ENCODE measurements around the gene DGKD. TPM values are rescaled to one million over a fixed set of nuclear protein-coding genes. Genes with fewer than 3 reads are reported as not detected.
A peak's percentile ranks its signal among the peaks of the same experiment; 100 is the strongest.

DGKD gene
- total RNA-seq, 1 experiment from 2014 or later: 52.0 TPM

- Histone ChIP-seq H3K4me2 (ENCODE audit: low read length) (no peak overlapping the region), H3K36me3 (ENCODE audit: control insufficient read depth in 1 of 2, insufficient read depth in 2 of 2, low read length in 2 of 2) (peaks cover 0 to 4% of the 10 kb centered on the region in 2 experiments; a peak in 2 of 4 replicates), H2AFZ (ENCODE audit: low read depth, low read length, poor library complexity, severe bottlenecking) (no peak overlapping the region), H3K4me3 (replicated peaks in 1 of 2; ENCODE audit: low read depth in 1 of 2, low read length in 2 of 2) (no peak overlapping the region), H3K4me1 (ENCODE audit: control insufficient read depth in 1 of 2, insufficient read depth in 2 of 2, low read length in 2 of 2) (no peaks in the 10 kb centered on the region), H3K27ac (ENCODE audit: low read depth, low read length) (no peak overlapping the region), H4K20me1 (ENCODE audit: insufficient read depth) (no peaks in the 10 kb centered on the region), H3K9me3 (ENCODE audit: control insufficient read depth in 1 of 2, insufficient read depth in 1 of 2, low read depth in 1 of 2, low read length in 2 of 2) (no peaks in the 10 kb centered on the region), H3K27me3 (ENCODE audit: insufficient read depth, low read length) (no peaks in the 10 kb centered on the region), H3K9ac (ENCODE audit: low read length) (no peak overlapping the region), H3K79me2 (ENCODE audit: insufficient read depth, low read length) (no peaks in the 10 kb centered on the region), H3K9me2 (ENCODE audit: insufficient read depth) (no peaks in the 10 kb centered on the region)
- ATAC-seq (peak; percentile 52; the same call in 1 of the 2 replicates), DNase-seq (ENCODE audit: low read depth, low spot score) (no peak)
- TF ChIP-seq EZH2 (IDR thresholded peaks at IDR 0.05): no peak
- TF ChIP-seq POLR2A (IDR thresholded peaks at IDR 0.05; ENCODE audit: borderline replicate concordance, extremely low read depth, insufficient read depth, insufficient read length): no peak
- no peak for TF ChIP-seq ZFX (IDR thresholded peaks at IDR 0.05)
- no peak for TF ChIP-seq SP1 (IDR thresholded peaks at IDR 0.05; ENCODE audit: low read depth)
- TF ChIP-seq ATF3 (IDR thresholded peaks at IDR 0.05): no peak
- ChIA-PET CTCF (no interaction called here), RAD21 (ENCODE audit: low non-redundant PET in 1 of 2, low total read pairs in 2 of 2, uncharacterized antibody in 2 of 2, unreplicated experiment in 2 of 2) (no interaction called here), POLR2A (no interaction called here)
- intact Hi-C loops (cut with micrococcal nuclease): no loop called here
- BruUV-seq (replicated peaks): no TSS peak
Measured at GRCh38 chr2:233474308-233475160, 120.2 kb downstream of the DGKD start.

DNA sequence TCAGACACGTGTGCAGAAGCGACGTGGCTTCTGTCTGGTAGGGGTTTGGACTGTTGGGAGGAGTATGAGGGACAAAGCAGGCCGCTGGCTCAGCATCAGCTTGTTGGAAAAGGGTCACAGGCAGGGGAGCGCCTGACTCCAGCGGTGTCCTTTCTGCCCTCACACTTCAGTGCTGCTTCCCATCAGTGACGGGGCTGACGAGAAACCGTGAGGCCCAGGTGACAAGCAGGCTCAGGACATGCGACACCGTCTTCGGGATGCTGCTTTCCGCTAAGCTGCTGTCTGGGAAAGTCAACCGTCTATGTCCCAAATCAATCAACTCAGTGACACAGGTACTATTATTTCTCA is 121.7 kb downstream of the DGKD start:
- BruUV-seq (replicated peaks): no TSS peak
- CTCF ChIA-PET: no interaction called here

More for the DNA sequence above, 121.7 kb downstream of the DGKD start:
- Histone ChIP-seq H3K9me2 (ENCODE audit: insufficient read depth) (no peaks in the 10 kb centered on the region), H3K4me2 (ENCODE audit: low read length) (no peak overlapping the region), H3K27ac (ENCODE audit: low read depth, low read length) (no peak overlapping the region), H3K27me3 (ENCODE audit: insufficient read depth, low read length) (no peaks in the 10 kb centered on the region), H4K20me1 (ENCODE audit: insufficient read depth) (no peaks in the 10 kb centered on the region), H3K79me2 (ENCODE audit: insufficient read depth, low read length) (no peaks in the 10 kb centered on the region), H2AFZ (ENCODE audit: low read depth, low read length, poor library complexity, severe bottlenecking) (no peak overlapping the region), H3K4me1 (ENCODE audit: control insufficient read depth in 1 of 2, insufficient read depth in 2 of 2, low read length in 2 of 2) (no peaks in the 10 kb centered on the region), H3K4me3 (replicated peaks in 1 of 2; ENCODE audit: low read depth in 1 of 2, low read length in 2 of 2) (no peak overlapping the region), H3K9me3 (ENCODE audit: control insufficient read depth in 1 of 2, insufficient read depth in 1 of 2, low read depth in 1 of 2, low read length in 2 of 2) (no peaks in the 10 kb centered on the region), H3K36me3 (ENCODE audit: control insufficient read depth in 1 of 2, insufficient read depth in 2 of 2, low read length in 2 of 2) (no peaks in the 10 kb centered on the region; a peak in 1 of 4 replicates), H3K9ac (ENCODE audit: low read length) (no peak overlapping the region)
- RAD21 ChIA-PET (ENCODE audit: low non-redundant PET in 1 of 2, low total read pairs in 2 of 2, uncharacterized antibody in 2 of 2, unreplicated experiment in 2 of 2): no interaction called here
- POLR2A ChIA-PET: no interaction called here
- no peak for DNase-seq (ENCODE audit: low read depth, low spot score)
- ATAC-seq: no peak
- intact Hi-C loops (cut with micrococcal nuclease): no loop called here
- TF ChIP-seq YY1 (IDR thresholded peaks at IDR 0.05; ENCODE audit: extremely low read depth, insufficient replicate concordance, low read depth, low read length) (no peak), FOSL1 (IDR thresholded peaks at IDR 0.05; ENCODE audit: low read depth) (no peak), ATF3 (IDR thresholded peaks at IDR 0.05) (no peak), EGR1 (IDR thresholded peaks at IDR 0.05; ENCODE audit: low read depth) (no peak), POLR2A (IDR thresholded peaks at IDR 0.05; ENCODE audit: borderline replicate concordance, extremely low read depth, insufficient read depth, insufficient read length) (no peak), CBX3 (IDR thresholded peaks at IDR 0.05; ENCODE audit: low read depth) (no peak), SRF (IDR thresholded peaks at IDR 0.05; ENCODE audit: low read depth) (no peak), JUND (IDR thresholded peaks at IDR 0.05) (no peak), ZFX (IDR thresholded peaks at IDR 0.05) (no peak), TCF7L2 (IDR thresholded peaks at IDR 0.05; ENCODE audit: borderline replicate concordance, extremely low read depth, insufficient read depth, insufficient read length) (no peak)
- TF ChIP-seq, protein P1, sequence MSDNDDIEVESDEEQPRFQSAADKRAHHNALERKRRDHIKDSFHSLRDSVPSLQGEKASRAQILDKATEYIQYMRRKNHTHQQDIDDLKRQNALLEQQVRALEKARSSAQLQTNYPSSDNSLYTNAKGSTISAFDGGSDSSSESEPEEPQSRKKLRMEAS (IDR thresholded peaks at IDR 0.05): no peak
- TF ChIP-seq, protein P2, sequence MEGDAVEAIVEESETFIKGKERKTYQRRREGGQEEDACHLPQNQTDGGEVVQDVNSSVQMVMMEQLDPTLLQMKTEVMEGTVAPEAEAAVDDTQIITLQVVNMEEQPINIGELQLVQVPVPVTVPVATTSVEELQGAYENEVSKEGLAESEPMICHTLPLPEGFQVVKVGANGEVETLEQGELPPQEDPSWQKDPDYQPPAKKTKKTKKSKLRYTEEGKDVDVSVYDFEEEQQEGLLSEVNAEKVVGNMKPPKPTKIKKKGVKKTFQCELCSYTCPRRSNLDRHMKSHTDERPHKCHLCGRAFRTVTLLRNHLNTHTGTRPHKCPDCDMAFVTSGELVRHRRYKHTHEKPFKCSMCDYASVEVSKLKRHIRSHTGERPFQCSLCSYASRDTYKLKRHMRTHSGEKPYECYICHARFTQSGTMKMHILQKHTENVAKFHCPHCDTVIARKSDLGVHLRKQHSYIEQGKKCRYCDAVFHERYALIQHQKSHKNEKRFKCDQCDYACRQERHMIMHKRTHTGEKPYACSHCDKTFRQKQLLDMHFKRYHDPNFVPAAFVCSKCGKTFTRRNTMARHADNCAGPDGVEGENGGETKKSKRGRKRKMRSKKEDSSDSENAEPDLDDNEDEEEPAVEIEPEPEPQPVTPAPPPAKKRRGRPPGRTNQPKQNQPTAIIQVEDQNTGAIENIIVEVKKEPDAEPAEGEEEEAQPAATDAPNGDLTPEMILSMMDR (IDR thresholded peaks at IDR 0.05 in 2 of 3, conservative IDR thresholded peaks at IDR 0.05 in 1 of 3; ENCODE audit: borderline replicate concordance in 1 of 3, insufficient read depth in 1 of 3, low read depth in 2 of 3, low read length in 2 of 3): no peak
